ENCODE results near the gene BTBD8.

DNA sequence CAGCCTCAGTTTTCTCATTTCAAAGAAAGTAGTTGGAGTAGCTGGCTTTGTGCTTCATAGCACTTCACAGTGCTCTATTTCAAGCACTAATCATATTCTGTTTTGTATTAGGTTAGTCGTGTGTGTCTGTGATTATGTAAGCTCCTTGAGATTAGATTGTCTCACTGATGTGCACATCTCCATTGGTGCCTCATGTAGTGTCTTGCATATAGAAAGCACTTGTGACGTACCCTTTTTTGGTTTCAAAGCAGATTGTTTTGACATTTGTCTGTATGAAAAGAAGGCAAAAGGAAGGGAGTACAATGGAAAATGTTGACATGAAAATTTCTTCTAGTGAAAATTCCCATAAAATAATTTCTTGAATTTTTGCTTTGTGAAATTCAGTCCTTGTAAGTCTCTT, 13.9 kb downstream of the BTBD8 start:
- TF ChIP-seq, protein P1, sequence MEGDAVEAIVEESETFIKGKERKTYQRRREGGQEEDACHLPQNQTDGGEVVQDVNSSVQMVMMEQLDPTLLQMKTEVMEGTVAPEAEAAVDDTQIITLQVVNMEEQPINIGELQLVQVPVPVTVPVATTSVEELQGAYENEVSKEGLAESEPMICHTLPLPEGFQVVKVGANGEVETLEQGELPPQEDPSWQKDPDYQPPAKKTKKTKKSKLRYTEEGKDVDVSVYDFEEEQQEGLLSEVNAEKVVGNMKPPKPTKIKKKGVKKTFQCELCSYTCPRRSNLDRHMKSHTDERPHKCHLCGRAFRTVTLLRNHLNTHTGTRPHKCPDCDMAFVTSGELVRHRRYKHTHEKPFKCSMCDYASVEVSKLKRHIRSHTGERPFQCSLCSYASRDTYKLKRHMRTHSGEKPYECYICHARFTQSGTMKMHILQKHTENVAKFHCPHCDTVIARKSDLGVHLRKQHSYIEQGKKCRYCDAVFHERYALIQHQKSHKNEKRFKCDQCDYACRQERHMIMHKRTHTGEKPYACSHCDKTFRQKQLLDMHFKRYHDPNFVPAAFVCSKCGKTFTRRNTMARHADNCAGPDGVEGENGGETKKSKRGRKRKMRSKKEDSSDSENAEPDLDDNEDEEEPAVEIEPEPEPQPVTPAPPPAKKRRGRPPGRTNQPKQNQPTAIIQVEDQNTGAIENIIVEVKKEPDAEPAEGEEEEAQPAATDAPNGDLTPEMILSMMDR (IDR thresholded peaks at IDR 0.05), result no peak
- TF ChIP-seq POLR2A (IDR thresholded peaks at IDR 0.05), result no peak
